GM12892 (cell line): ENCODE measurements around the gene EPB41L2.

Source experiments
- POLR2A ChIP-seq: IDR thresholded peaks from 2 replicates; pipeline ENCODE4 v1.6.1; 2011; ENCODE audit warnings: low read depth, low read length, control low read depth
- POLR2AphosphoS5 ChIP-seq: IDR thresholded peaks from 2 replicates; pipeline ENCODE4 v1.6.1; 2011; ENCODE audit warnings: low read depth, low read length, control low read depth

DNA sequence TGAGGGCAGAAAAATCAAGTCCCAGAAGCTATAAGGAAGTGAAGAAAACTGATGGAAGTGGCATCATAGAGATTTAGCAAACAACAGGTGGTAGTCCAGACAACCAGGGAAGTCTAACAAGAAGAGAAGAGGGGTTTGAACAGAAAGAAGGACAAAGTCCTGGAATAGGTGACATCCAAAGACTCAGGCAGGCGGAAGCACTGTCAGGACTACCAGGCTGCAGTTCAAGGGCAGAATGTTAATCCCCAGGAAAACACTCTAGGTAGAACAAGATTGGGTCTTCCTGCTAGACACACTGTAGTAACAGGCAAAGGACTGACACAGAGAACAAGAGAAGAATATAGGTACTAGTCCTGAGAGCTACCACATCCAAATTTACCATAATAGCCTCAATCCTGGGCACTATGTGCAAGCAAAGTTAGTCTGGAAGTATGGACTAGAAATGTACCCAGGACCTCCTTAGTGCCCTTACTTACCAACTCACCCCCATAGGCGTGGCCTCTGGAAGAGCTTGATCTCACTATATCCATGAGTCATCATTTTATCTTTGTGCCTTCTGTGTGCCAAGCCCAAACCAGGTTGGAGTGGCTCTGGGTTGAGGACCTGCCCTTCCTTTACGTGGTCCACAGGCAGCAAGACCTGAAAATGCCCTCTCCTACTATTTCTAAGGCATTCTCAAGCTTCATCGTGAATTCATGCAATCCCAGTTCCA is 2.2 kb upstream of the EPB41L2 start:
- no peak for TF ChIP-seq POLR2A
- no peak for TF ChIP-seq POLR2AphosphoS5
